DOHH2 (cell line): Measurements from ENCODE around the gene LTBR.

Experiments used
- CTCF ChIP-seq: fragments of 200-600 bp; sonication (generic); IDR thresholded peaks from one replicate; pipeline ENCODE4 v1.5.1; 2014; ENCODE audit warnings: antibody characterized with exemption, mild to moderate bottlenecking, low read depth, low read length; ENCODE audit not compliant: poor library complexity, severe bottlenecking
- EZH2phosphoT487 ChIP-seq: fragments of 200-600 bp; sonication (generic); IDR thresholded peaks from 2 replicates; pipeline ENCODE4 v1.6.1; 2017; ENCODE audit warnings: borderline replicate concordance, mild to moderate bottlenecking, antibody characterized with exemption, low read length, moderate library complexity, mixed read lengths

- TF ChIP-seq CTCF (no peak), EZH2phosphoT487 (no peak)
These were observed 1.6 kb upstream of the LTBR start for GRCh38 chr12:6382371-6382770.
